Measurements from ENCODE around the gene ZNF710.

ZNF710 gene

DNA sequence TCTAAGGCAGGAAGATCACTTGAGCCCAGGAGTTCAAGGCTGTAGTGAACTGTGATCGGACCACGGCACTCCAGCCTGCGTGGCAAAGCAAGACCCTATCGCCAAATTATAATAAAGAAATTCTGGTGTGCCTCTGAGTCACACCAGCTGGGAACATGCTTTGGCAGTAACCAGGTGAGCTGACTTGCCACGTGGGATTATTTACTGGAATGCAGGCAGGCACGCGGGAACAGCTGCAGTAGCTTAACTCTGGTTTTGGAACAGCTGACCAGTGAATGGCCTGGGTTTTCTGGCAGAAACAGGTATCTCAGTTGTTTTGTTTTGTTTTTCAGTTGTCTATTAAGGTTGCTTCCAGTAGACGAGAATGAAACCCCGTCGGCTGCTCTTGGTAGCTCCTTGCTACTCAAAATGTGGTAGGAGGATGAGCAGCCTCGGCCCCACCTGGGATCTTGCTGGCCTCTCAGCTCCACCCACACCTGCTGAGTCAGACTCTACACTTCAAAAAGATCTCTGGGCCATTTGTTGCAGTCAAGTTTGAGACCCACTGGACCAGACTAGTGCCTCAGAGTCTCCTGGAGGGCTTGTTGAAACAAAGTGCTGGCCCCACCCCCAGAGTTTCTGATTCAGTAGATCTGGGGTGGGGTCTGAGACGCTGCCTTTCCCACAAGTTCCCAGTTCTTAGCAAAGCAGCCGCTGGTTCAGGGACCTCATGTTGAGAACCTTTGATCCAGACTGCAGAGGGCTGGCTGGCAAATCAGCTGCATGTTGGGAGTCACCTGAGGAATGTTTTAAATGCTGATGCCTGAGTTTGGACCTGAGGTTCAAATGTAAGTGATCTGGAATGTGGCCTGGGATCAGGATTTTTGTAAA is 74.5 kb downstream of the ZNF710 start:
- Histone ChIP-seq H3K4me3 (ENCODE audit: insufficient read depth, low read depth, low read length) (no peak overlapping the region), H3K4me1 (ENCODE audit: control insufficient read depth, insufficient read depth, low read length) (peaks cover 4% of the 10 kb centered on the region), H3K27me3 (ENCODE audit: control insufficient read depth, insufficient read depth, low read length, poor library complexity, severe bottlenecking) (no peaks in the 10 kb centered on the region), H3K9me3 (ENCODE audit: control insufficient read depth, low read length) (no peaks in the 10 kb centered on the region), H3K36me3 (ENCODE audit: control insufficient read depth, insufficient read depth, low read length) (peaks cover 49% of the 10 kb centered on the region), H3K27ac (ENCODE audit: insufficient read depth, low read depth, low read length, poor library complexity, severe bottlenecking) (no peak overlapping the region)
- 60 to 62% methylated on average over 13 of the region's 13 CpGs for WGBS, 2 experiments

DNA sequence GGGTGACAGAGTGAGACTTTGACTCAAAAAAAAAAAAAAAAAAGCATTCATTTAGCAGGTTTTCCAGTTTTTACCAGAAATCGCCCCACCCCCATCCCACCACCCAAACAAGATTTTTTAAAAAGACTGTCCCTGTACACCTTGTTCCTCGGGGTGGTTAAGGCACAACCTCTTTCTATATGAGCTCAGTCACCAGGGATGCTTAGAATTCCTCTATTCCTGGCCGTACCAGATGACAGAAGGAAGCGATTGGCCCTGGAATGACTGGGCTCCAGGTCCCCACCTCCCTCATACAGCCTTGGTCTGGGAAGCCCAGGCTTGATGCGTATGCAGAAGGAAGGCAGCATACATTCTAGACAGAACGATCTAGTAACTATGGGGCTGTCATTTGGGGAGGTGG is 75.6 kb downstream of the ZNF710 start:
- H3K27ac ChIP-seq (ENCODE audit: insufficient read depth, low read depth, low read length, poor library complexity, severe bottlenecking) = no peak overlapping the region
- H3K27me3 ChIP-seq (ENCODE audit: control insufficient read depth, insufficient read depth, low read length, poor library complexity, severe bottlenecking) = no peaks in the 10 kb centered on the region
- no peak overlapping the region for H3K4me3 ChIP-seq (ENCODE audit: insufficient read depth, low read depth, low read length)
- no peaks in the 10 kb centered on the region for H3K9me3 ChIP-seq (ENCODE audit: control insufficient read depth, low read length)
- 89 to 94% methylated on average over 6 of the region's 6 CpGs for WGBS, 2 experiments
- H3K4me1 ChIP-seq (ENCODE audit: control insufficient read depth, insufficient read depth, low read length) = peaks cover 6% of the 10 kb centered on the region
- H3K36me3 ChIP-seq (ENCODE audit: control insufficient read depth, insufficient read depth, low read length) = peaks cover 52% of the 10 kb centered on the region

DNA sequence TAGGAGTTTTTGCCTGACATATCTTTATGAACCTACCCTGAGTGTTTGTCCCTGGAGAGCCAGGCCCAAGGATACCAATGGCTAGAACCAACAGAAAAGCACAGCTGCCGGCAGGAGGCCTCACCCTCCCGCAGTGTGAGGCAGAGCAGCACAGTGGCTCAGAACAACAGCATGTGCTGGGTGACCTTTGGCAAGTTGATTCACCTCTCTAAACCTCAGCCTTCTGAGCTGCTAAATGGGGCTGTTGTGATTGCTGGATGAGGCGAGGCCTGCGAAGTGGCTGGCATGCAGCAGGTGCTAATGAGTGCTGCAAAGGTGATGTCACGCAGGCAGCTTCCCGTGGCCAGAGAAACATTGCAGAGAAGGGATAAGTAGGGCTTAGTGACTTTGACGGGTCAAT is 77.8 kb downstream of the ZNF710 start:
- Histone ChIP-seq H3K27me3 (ENCODE audit: control insufficient read depth, insufficient read depth, low read length, poor library complexity, severe bottlenecking) (no peaks in the 10 kb centered on the region), H3K9me3 (ENCODE audit: control insufficient read depth, low read length) (no peaks in the 10 kb centered on the region), H3K36me3 (ENCODE audit: control insufficient read depth, insufficient read depth, low read length) (peaks cover 37% of the 10 kb centered on the region), H3K27ac (ENCODE audit: insufficient read depth, low read depth, low read length, poor library complexity, severe bottlenecking) (no peak overlapping the region), H3K4me1 (ENCODE audit: control insufficient read depth, insufficient read depth, low read length) (peaks cover 11% of the 10 kb centered on the region), H3K4me3 (ENCODE audit: insufficient read depth, low read depth, low read length) (no peak overlapping the region)
- WGBS, 2 experiments = 86 to 87% methylated on average over 7 of the region's 7 CpGs

DNA sequence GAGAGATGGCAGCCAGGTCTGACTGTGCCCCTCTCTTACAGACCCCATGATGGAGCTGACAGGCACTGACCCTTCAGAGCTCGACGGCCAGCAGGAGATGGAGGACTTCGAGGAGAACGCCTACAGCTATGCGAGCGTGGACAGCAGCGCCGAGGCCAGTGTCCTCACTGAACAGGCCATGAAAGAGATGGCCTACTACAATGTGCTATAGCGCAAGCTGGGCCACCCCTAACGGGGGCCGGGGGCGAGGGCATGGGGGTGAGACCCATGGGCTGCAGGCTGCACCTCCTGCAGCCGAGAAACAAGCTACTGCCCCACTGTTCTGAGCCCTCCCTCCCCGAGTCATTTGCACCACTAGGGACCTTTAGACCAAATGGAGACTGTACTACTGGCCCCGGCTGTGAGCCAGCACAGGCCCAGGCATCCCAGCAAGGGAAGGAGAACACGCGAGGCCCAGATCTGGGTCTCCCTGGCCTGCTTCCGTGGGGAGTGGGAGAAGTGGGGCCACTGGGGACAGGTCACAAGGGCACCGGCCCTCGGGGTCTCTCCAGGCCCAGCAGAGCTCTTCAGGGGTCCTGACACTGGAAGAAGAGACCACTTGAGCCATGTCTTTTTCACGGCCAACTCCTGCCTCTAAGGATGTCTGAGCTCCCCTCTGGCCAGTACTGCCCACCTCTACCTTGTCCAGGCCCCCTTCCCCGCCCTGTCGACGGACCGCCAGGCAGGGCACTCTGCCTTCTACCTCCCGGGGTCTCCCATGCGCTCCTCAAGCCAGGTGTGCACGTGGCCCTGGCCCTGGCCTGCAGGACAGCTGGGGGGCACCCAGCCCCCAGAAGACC is 78.7 kb downstream of the ZNF710 start:
- no peaks in the 10 kb centered on the region for H3K9me3 ChIP-seq (ENCODE audit: control insufficient read depth, low read length)
- no peak overlapping the region for H3K4me3 ChIP-seq (ENCODE audit: insufficient read depth, low read depth, low read length)
- no peak overlapping the region for H3K27ac ChIP-seq (ENCODE audit: insufficient read depth, low read depth, low read length, poor library complexity, severe bottlenecking)
- WGBS, 2 experiments = 93 to 95% methylated on average over 28 of the region's 28 CpGs
- peaks cover 11% of the 10 kb centered on the region for H3K4me1 ChIP-seq (ENCODE audit: control insufficient read depth, insufficient read depth, low read length)
- no peaks in the 10 kb centered on the region for H3K27me3 ChIP-seq (ENCODE audit: control insufficient read depth, insufficient read depth, low read length, poor library complexity, severe bottlenecking)
- peaks cover 37% of the 10 kb centered on the region for H3K36me3 ChIP-seq (ENCODE audit: control insufficient read depth, insufficient read depth, low read length)

DNA sequence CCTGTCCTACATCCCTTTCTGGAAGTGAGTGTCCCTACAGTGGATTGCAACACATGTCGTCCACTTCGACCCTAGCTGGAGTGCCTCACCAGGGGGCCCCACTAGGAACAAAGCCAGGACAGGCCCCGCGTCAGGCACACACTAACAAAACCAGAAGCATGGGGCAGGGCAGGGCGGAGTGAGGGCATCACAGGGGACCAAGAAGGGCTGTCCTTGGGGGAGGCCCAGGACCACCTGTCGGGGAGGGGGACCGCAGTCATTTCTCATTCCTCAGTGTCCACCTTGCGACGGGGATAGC is 79.3 kb downstream of the ZNF710 start:
- Histone ChIP-seq H3K9me3 (ENCODE audit: control insufficient read depth, low read length) (no peaks in the 10 kb centered on the region), H3K4me3 (ENCODE audit: insufficient read depth, low read depth, low read length) (no peak overlapping the region), H3K27me3 (ENCODE audit: control insufficient read depth, insufficient read depth, low read length, poor library complexity, severe bottlenecking) (no peaks in the 10 kb centered on the region), H3K36me3 (ENCODE audit: control insufficient read depth, insufficient read depth, low read length) (peaks cover 35% of the 10 kb centered on the region), H3K4me1 (ENCODE audit: control insufficient read depth, insufficient read depth, low read length) (peaks cover 11% of the 10 kb centered on the region), H3K27ac (ENCODE audit: insufficient read depth, low read depth, low read length, poor library complexity, severe bottlenecking) (no peak overlapping the region)
- 75 to 79% methylated on average over 9 of the region's 9 CpGs for WGBS, 2 experiments

DNA sequence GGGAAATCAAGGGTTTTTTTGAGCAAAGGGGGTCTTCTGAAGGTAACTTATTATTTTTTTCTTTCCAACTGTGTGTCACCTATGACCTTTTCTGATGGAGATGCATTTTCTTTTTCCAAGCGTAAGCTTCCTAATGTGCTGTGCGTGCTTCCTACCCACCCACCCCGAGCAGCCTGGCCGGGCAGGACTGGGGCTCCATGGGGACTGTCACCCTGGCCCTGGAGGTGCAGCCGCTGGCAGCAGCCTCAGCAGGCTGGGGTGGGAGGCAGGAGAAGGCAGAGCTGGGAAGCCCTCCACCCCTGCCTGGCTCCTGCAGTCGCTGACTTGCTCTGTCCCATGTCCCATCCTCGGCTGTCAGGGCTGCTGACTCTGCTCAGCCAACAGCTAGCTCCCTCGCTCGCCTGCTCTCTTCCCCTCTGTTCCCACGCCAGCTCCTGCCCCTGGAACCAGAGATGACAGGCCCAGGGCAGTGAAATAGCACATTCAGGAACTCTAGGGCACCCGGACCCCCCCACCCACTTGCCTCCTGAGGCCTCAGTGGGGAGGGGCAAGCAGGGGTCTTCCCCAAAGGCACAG is 79.8 kb downstream of the ZNF710 start:
- Histone ChIP-seq H3K36me3 (ENCODE audit: control insufficient read depth, insufficient read depth, low read length) (peaks cover 30% of the 10 kb centered on the region), H3K9me3 (ENCODE audit: control insufficient read depth, low read length) (no peaks in the 10 kb centered on the region), H3K27ac (ENCODE audit: insufficient read depth, low read depth, low read length, poor library complexity, severe bottlenecking) (no peak overlapping the region), H3K27me3 (ENCODE audit: control insufficient read depth, insufficient read depth, low read length, poor library complexity, severe bottlenecking) (no peaks in the 10 kb centered on the region), H3K4me3 (ENCODE audit: insufficient read depth, low read depth, low read length) (no peak overlapping the region), H3K4me1 (ENCODE audit: control insufficient read depth, insufficient read depth, low read length) (peaks cover 8% of the 10 kb centered on the region)
- 87 to 91% methylated on average over 11 of the region's 11 CpGs for WGBS, 2 experiments

DNA sequence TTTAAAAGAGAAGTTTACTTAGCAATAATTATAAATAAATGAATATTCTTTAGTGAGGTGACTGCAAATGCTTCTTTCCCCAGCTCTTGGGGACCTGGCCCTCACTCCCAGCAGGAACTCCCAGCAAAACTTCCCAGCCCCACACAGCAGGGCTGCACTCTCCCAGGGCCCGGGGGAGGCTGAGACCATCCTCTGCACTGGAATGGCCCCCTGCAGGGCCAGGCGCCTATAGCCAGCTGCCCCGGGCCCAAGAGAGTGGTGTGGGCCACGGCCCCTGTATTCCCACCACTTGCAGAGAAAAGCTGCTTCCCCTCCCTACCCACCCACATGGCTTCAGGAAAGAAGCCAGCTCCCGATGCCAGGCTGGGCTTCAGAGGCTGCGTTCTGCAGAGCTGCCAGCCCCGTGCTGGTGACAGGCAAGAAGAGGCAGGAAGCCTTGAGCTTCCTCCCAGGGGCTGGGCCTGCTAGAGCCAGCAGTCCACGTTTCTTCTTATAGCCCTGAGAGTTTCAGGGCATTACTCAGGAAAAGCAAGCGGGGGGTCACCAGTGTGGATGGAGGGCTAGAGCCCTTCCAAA is 81.1 kb downstream of the ZNF710 start:
- Histone ChIP-seq H3K4me1 (ENCODE audit: control insufficient read depth, insufficient read depth, low read length) (peaks cover 6% of the 10 kb centered on the region), H3K9me3 (ENCODE audit: control insufficient read depth, low read length) (no peaks in the 10 kb centered on the region), H3K27me3 (ENCODE audit: control insufficient read depth, insufficient read depth, low read length, poor library complexity, severe bottlenecking) (no peaks in the 10 kb centered on the region), H3K36me3 (ENCODE audit: control insufficient read depth, insufficient read depth, low read length) (peaks cover 22% of the 10 kb centered on the region), H3K4me3 (ENCODE audit: insufficient read depth, low read depth, low read length) (no peak overlapping the region), H3K27ac (ENCODE audit: insufficient read depth, low read depth, low read length, poor library complexity, severe bottlenecking) (no peak overlapping the region)
- 43 to 49% methylated on average over 9 of the region's 9 CpGs for WGBS, 2 experiments

DNA sequence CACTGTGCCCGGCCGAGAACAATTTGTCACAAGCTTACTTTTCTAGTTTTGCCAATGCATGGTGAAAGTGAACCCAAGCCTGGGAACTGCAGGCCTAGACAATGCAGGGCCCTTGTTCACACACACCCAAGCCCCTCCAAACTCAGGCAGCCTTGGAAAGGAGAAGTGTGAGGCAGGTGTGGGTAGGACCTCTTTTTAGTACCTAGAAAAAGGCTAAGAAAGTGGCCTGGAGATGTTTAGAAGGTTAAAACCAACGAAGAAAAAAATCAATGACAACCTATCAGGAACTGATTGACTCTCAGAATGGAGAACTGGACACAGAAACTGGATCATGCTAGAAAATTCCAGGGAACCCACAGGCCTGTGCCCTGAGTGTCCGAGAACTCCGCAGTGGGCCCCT is 82.3 kb downstream of the ZNF710 start:
- Histone ChIP-seq H3K27me3 (ENCODE audit: control insufficient read depth, insufficient read depth, low read length, poor library complexity, severe bottlenecking) (no peaks in the 10 kb centered on the region), H3K36me3 (ENCODE audit: control insufficient read depth, insufficient read depth, low read length) (peaks cover 23% of the 10 kb centered on the region), H3K9me3 (ENCODE audit: control insufficient read depth, low read length) (no peaks in the 10 kb centered on the region), H3K27ac (ENCODE audit: insufficient read depth, low read depth, low read length, poor library complexity, severe bottlenecking) (no peak overlapping the region), H3K4me1 (ENCODE audit: control insufficient read depth, insufficient read depth, low read length) (peaks cover 6% of the 10 kb centered on the region), H3K4me3 (ENCODE audit: insufficient read depth, low read depth, low read length) (no peak overlapping the region)
- 96 to 97% methylated on average over 5 of the region's 5 CpGs for WGBS, 2 experiments

DNA sequence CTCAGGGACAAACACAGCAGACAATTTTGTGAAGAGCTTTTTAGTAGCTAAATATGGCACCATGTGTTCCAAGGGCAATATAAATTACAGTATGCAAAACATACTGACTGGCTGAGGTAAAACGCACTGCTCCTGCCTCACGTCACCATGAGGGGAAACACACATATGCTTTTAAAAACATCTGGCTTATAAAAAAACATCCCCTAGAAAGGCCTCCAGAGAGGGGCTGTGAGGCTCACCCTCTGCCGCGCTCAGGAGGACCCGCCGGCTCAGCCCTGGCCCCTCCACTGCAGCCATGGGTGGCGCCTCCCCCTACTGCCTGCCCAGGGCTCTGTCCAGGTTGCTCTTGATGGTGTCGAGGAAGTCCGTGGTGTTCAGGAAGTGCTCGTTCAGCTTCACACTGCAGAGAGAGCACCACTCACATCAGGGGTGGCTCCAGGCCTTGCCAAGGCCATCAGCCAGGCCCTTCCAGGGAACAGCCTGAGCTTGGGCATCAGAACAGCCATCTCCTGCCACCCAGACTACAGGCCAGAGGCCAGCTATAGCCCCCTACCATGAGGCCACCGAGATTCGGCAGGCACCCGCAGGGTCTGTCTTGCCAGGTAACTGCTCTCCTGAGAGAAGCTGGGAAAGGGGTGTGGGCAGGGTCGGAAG is 83.0 kb downstream of the ZNF710 start:
- peaks cover 19% of the 10 kb centered on the region for H3K36me3 ChIP-seq (ENCODE audit: control insufficient read depth, insufficient read depth, low read length)
- WGBS, 2 experiments = 93 to 95% methylated on average over 14 of the region's 14 CpGs
- no peaks in the 10 kb centered on the region for H3K9me3 ChIP-seq (ENCODE audit: control insufficient read depth, low read length)
- H3K27me3 ChIP-seq (ENCODE audit: control insufficient read depth, insufficient read depth, low read length, poor library complexity, severe bottlenecking) = no peaks in the 10 kb centered on the region
- no peak overlapping the region for H3K4me3 ChIP-seq (ENCODE audit: insufficient read depth, low read depth, low read length)
- H3K4me1 ChIP-seq (ENCODE audit: control insufficient read depth, insufficient read depth, low read length) = peaks cover 6% of the 10 kb centered on the region
- H3K27ac ChIP-seq (ENCODE audit: insufficient read depth, low read depth, low read length, poor library complexity, severe bottlenecking) = no peak overlapping the region
